Thoracic aorta (tissue), 2 donors: ENCODE results near the gene MTF1. TPM values are rescaled to one million over a fixed set of nuclear protein-coding genes. Genes with fewer than 3 reads are reported as not detected.

Experiments
- ATAC-seq: fragments of 150-250 bp; one replicate; pipeline ENCODE4 v1.8.0; 2017; ENCODE audit warnings: low read depth; ENCODE audit not compliant: insufficient number of reproducible peaks, low FRiP score
- DNase-seq: peaks from one replicate; pipeline ENCODE4 v3.0.0-alpha.2; 2020; ENCODE audit warnings: low spot score
- H3K27ac ChIP-seq, 2 donors: fragments of 200-600 bp; sonication (generic); 1 replicate in 1 of 2; 2 replicates in 1 of 2; pipeline ENCODE4 v1.5.1; 2016; ENCODE audit warnings: mild to moderate bottlenecking in 2 of 2, moderate library complexity in 2 of 2
- H3K27me3 ChIP-seq: fragments of 200-600 bp; sonication (generic); replicated peaks from 2 replicates; pipeline ENCODE4 v1.6.0; 2016; ENCODE audit warnings: mild to moderate bottlenecking; ENCODE audit not compliant: insufficient read depth
- H3K36me3 ChIP-seq: fragments of 200-600 bp; sonication (generic); one replicate; pipeline ENCODE4 v1.5.1; 2016
- H3K4me1 ChIP-seq, 2 donors: fragments of 200-600 bp; sonication (generic); 1 replicate in 1 of 2; 2 replicates in 1 of 2; pipeline versions ENCODE4 v1.5.1 to v1.6.0; 2016; ENCODE audit warnings: low read depth in 2 of 2, mild to moderate bottlenecking in 1 of 2; ENCODE audit not compliant: control insufficient read depth in 1 of 2
- H3K4me3 ChIP-seq: fragments of 200-600 bp; sonication (generic); 2 replicates; pipeline ENCODE4 v1.5.1; 2016; ENCODE audit warnings: mild to moderate bottlenecking
- H3K9me3 ChIP-seq: fragments of 200-600 bp; sonication (generic); 2 replicates; pipeline ENCODE4 v1.5.1; 2016
- total RNA-seq, 2 donors: library from RNA; depleted of rRNA; stranded (reverse); fragments of >200 nt; gene quantifications; one replicate each; pipeline versions ENCODE4 v1.1.0 to v1.2.3, GENCODE V29; 2016
- TF ChIP-seq, protein P1 (sequence below): fragments of 200-600 bp; sonication (generic); IDR thresholded peaks from one replicate; pipeline ENCODE4 v1.5.1; 2019; ENCODE audit warnings: antibody characterized with exemption

MTF1 gene
- total RNA-seq, 2 donors from 2014 or later, result 4.5 to 9.3 TPM

DNA sequence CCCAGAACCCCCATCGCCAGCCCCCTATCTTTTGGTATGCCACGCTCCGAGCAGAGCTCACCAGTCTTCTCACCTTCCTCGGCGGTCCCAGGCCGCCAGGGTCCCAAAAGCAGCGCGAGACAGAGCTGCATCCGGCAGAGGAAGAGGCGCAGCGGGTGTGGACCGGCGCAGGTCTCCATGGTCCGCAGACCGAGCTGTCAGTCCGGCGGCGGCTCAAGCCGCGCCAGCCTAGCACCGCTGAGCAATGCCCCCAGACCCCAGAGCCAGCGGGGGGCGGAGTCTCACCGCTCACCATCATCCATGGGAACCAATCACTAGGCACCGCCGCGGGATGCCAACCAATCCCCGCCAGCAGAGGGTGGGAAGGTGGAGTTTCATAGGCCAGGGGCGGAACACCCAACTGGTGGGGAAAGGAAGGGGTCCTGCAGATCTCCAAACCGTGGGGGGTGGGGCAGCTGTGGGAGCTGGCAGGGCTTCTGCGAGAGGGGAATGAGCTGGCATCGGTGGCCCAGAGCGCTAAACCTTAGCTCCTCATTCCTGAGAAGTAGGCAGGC lies 94.4 kb downstream of the MTF1 start, which contains the start of gene EPHA10:
EPHA10 (minus strand) TSS at position 233 of the 554 bp plus-strand sequence; CDS start at position 179, 54 bp downstream.
- DNase-seq, result no peak

DNA sequence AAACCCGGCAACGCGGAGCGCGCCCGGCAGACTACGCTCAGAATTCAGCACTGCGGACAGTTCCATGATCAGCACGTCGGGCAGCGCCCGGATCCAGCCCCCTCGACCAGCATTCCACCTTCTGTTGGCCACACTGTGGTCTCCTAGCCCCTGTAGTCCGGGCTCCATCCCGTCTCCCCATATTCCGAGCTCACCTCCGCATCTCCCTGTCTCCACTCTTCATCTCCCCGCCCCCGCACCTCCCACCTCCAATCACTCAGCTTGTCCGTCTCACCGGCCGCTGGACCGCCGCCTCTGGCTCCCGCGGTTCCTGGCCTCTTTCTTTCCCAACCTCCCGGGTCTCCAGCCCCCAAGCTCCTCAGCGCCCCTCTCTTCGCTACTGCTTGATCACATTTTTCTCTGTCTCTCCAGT lies 95.0 kb downstream of the MTF1 start:
- H3K36me3 ChIP-seq, result no peaks in the 10 kb centered on the region
- H3K4me3 ChIP-seq, result no peak overlapping the region
- H3K27ac ChIP-seq, result no peak overlapping the region
- H3K27me3 ChIP-seq, result peaks cover 4% of the 10 kb centered on the region
- H3K4me1 ChIP-seq, result no peaks in the 10 kb centered on the region
- TF ChIP-seq, protein P1, sequence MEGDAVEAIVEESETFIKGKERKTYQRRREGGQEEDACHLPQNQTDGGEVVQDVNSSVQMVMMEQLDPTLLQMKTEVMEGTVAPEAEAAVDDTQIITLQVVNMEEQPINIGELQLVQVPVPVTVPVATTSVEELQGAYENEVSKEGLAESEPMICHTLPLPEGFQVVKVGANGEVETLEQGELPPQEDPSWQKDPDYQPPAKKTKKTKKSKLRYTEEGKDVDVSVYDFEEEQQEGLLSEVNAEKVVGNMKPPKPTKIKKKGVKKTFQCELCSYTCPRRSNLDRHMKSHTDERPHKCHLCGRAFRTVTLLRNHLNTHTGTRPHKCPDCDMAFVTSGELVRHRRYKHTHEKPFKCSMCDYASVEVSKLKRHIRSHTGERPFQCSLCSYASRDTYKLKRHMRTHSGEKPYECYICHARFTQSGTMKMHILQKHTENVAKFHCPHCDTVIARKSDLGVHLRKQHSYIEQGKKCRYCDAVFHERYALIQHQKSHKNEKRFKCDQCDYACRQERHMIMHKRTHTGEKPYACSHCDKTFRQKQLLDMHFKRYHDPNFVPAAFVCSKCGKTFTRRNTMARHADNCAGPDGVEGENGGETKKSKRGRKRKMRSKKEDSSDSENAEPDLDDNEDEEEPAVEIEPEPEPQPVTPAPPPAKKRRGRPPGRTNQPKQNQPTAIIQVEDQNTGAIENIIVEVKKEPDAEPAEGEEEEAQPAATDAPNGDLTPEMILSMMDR, result no peak
- DNase-seq (no peak), ATAC-seq (no peak)
- no peaks in the 10 kb centered on the region for H3K9me3 ChIP-seq

More for the DNA sequence above, 94.4 kb downstream of the MTF1 start, which contains the start of gene EPHA10:
- Histone ChIP-seq H3K27me3 (peaks cover 4% of the 10 kb centered on the region), H3K9me3 (no peaks in the 10 kb centered on the region), H3K4me1 (no peaks in the 10 kb centered on the region), H3K36me3 (no peaks in the 10 kb centered on the region), H3K27ac (no peak within 1 kb of the TSS), H3K4me3 (no peak within 1 kb of the TSS)
- TF ChIP-seq, protein P1, result no peak
- no peak for ATAC-seq

DNA sequence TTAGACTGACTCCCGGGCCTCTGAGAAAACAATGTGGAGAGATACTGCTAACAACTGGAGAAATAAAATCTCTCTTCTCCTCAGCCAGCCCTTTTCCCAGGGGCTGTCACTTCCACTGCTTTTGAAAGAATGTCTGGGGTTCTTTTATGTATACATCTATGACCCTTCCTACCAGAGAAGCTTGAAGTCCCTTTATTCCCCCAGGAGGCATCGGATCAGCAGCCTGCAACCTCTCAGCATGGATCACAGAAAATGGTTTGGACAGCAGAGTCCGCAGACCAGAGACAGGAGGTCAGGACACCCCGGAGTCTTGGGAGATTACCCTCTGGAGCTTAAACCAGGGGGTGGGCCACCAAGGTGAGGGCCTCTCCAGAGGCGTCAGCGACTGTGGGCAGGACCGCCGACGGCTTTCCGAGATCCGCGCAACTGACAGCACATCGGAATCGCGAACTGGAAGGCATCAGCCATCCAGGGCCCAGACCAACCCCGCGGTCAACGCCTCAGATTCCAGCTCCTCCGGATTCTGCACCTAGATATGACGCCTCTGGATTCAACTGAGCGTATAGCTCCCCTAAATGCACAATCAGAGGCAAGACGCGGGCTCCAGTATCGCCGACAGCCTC lies 95.5 kb downstream of the MTF1 start:
- TF ChIP-seq, protein P1, result no peak
- Histone ChIP-seq H3K4me3 (no peak overlapping the region), H3K36me3 (no peaks in the 10 kb centered on the region), H3K27me3 (peaks cover 4% of the 10 kb centered on the region), H3K4me1 (no peaks in the 10 kb centered on the region), H3K27ac (no peak overlapping the region), H3K9me3 (no peaks in the 10 kb centered on the region)
- DNase-seq (no peak), ATAC-seq (no peak)

DNA sequence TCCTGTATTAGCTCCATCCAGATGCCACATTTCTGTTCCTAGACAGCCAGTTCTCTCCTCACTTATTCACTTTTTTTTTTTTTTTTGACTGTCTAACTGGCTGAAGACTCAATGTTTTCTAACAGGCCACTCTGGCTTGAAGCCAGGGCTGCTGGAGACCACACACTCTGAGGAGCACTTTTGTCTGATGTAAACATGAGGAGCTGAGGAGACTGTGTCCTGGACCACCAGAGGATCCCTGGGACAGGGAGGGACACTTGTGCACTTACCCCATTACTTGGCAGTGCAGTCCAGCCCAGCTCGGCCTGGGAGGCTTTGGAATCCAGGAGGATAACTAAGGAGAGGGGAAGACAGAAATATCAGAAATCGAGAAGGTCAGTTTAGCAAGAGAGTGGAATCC lies 96.9 kb downstream of the MTF1 start:
- TF ChIP-seq, protein P1, result no peak
- Histone ChIP-seq H3K9me3 (no peaks in the 10 kb centered on the region), H3K4me1 (no peaks in the 10 kb centered on the region), H3K27me3 (peaks cover 4% of the 10 kb centered on the region), H3K27ac (no peak overlapping the region), H3K4me3 (no peak overlapping the region), H3K36me3 (no peaks in the 10 kb centered on the region)
- DNase-seq (no peak), ATAC-seq (no peak)

DNA sequence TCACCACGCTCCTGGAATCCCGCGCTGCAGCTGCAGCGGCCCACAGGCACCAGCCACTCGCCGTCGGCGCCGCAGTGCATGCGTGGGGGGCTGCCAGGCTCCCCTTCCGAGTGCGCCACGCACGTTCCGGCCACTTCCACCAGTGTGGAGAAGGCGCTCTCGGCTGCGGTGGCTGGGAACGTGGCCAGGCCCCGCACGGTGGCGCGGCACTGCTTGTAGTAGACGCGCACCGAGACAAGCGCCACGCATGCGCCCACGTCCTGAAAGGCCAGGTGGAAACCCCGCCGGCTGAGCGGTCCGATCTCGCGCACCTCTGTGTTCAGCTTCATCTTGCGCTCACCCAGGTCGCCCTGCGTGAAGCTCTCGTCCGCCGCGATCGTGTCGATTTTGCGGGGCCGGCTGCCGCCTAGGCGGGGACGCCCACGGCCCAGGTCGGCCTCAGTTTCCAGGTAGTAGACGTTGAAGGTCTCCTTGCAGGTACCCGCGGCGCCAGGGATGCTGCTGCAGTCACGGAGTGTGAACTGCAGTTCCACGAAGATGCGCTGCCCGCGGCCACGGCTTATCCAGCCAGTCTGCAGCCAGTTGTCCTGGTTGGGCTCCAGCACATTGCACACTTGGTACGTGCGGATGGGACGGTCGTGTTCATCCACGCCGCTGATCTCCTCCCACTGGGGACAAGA lies 97.8 kb downstream of the MTF1 start:
- no peak overlapping the region for H3K4me3 ChIP-seq
- H3K27me3 ChIP-seq, result peaks cover 4% of the 10 kb centered on the region
- no peaks in the 10 kb centered on the region for H3K36me3 ChIP-seq
- H3K9me3 ChIP-seq, result no peaks in the 10 kb centered on the region
- H3K4me1 ChIP-seq, result no peaks in the 10 kb centered on the region
- DNase-seq (no peak), ATAC-seq (no peak)
- TF ChIP-seq, protein P1, result no peak
- no peak overlapping the region for H3K27ac ChIP-seq
